GM18520 (cell line): ENCODE results near the gene MAP3K4.

ENCODE experiments used
- ATAC-seq: cut with Tn5 transposase; IDR thresholded peaks from one replicate; pipeline ENCODE4 v1.9.1; 2021; ENCODE audit not compliant: unreplicated experiment

MAP3K4 gene

GRCh38 chr6:161139766-161140553 is 148.4 kb downstream of the MAP3K4 start:
- ATAC-seq, result no peak

GRCh38 chr6:161140554-161140875 is 148.9 kb downstream of the MAP3K4 start:
- ATAC-seq, result no peak

GRCh38 chr6:161141173-161141572 is 149.6 kb downstream of the MAP3K4 start:
- ATAC-seq, result no peak

- no peak for ATAC-seq
Measured at GRCh38 chr6:161142957-161143296, 151.4 kb downstream of the MAP3K4 start.

- ATAC-seq, result no peak
Measured at GRCh38 chr6:161143663-161144430, 152.3 kb downstream of the MAP3K4 start.

- ATAC-seq, result no peak
Measured at GRCh38 chr6:161150136-161150535, 158.6 kb downstream of the MAP3K4 start.

GRCh38 chr6:161150566-161150965 is 159.0 kb downstream of the MAP3K4 start:
- ATAC-seq, result no peak

GRCh38 chr6:161151059-161151645 is 159.6 kb downstream of the MAP3K4 start:
- no peak for ATAC-seq

GRCh38 chr6:161151660-161152526 is 160.3 kb downstream of the MAP3K4 start:
- ATAC-seq, result no peak

- ATAC-seq, result no peak
Measured at GRCh38 chr6:161152527-161152862, 160.9 kb downstream of the MAP3K4 start.

GRCh38 chr6:161152907-161153662 is 161.5 kb downstream of the MAP3K4 start:
- no peak for ATAC-seq

- no peak for ATAC-seq
Measured at GRCh38 chr6:161153725-161154124, 162.2 kb downstream of the MAP3K4 start.

- ATAC-seq, result no peak
Measured at GRCh38 chr6:161154796-161155335, 163.3 kb downstream of the MAP3K4 start.

GRCh38 chr6:161161121-161161520 is 169.6 kb downstream of the MAP3K4 start:
- no peak for ATAC-seq

- ATAC-seq, result no peak
Measured at GRCh38 chr6:161161889-161162624, 170.5 kb downstream of the MAP3K4 start.

GRCh38 chr6:161162722-161163121 is 171.2 kb downstream of the MAP3K4 start:
- ATAC-seq, result no peak

- ATAC-seq, result no peak
Measured at GRCh38 chr6:161163466-161164181, 172.1 kb downstream of the MAP3K4 start.

GRCh38 chr6:161164182-161164625 is 172.6 kb downstream of the MAP3K4 start:
- ATAC-seq, result no peak

- ATAC-seq, result no peak
Measured at GRCh38 chr6:161166176-161166575, 174.6 kb downstream of the MAP3K4 start.
